Hypothalamus (tissue), 51 donors: ENCODE measurements around the gene PTGIR.

Experiments used
- DNase-seq, 51 donors: peaks; one replicate each; lab custom pipeline; 2025; lab: John Stamatoyannopoulos, UW

Gene PTGIR

GRCh38 chr19:46624958-46625661, at the start of gene PTGIR:
Gene PTGIR, minus strand, starts transcription at chr19:46625089. Its CDS starts 864 bp downstream, at chr19:46624225.
- no peak for DNase-seq

DNA sequence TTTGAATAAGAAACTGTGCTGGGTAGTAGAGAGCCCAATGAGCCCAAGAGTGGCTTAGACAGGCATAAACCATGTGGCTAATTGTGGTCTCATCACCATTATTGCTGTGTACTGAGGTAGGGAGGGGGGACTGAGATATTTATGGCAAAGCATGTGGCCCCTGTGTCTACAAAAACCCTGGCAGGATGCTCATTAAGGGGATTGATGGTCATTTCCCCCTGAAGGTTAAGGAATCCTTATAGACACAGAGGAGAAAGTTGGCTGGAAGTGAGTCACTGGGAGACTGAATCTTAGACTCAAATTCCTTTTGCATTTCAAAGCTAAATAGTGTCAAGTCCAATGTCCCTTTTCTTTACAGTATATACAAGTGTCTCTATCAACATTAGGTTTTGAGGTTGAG, 45.9 kb upstream of the PTGIR start:
- no peak for DNase-seq

DNA sequence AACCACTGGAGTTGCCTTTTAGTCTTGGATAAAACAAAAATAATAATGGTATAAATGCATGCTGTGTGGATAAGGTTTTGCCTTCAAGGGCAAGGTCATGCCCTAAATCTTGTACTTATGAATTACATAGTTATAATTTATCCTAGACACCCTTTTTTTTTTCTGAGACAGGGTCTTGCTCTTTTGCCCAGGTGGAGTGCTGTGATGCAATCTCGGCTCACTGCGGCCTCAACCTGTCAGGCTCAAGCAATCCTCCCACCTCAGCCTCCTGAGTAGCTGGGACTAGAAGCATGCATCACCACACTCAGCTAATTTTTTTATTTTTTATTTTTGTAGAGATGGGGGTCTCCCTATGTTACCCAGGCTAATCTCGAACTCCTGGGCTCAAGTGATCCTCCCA, 43.8 kb upstream of the PTGIR start:
- DNase-seq, result no peak

GRCh38 chr19:46665072-46665471, 40.2 kb upstream of the PTGIR start:
- DNase-seq, result no peak

DNA sequence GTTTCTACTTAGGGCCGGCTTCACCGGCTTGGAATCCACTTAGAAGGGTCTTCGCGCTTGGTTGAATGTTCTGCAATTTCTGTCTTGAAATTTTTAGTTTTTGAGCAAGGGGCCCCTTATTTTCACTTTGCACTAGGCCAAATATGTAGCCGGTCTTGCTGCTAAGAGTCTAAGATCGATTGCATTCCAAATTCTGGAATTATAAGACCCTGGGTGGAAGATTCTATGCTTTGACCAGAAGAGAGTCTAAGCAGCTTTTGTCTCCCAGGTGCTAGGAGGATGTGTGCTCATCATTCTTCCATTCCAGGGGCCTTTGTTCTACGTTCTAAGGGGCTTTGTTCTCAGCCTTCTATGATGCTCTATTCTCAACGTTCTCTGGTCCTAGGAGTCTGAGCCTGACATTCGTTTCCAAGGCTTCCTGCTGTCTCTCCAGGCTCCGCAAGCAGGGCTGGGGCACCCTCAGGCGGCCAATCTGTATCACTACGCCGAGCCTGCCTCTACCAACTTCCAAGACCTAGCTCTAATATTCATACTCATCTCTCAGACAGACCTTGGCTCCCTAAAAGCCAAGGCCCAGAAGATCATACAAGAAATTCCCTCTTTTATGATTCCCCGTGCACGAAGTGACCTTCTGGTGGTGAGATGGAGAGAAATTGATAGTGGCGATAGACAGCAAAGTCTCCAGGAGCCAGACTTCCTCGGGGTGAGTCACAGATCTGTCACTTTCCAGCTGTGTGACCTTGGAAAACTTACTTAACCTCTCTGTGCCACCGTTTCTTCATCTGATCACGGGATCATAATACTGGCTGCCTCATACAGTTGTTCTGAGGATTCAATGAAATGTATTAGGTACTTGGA, 37.1 kb upstream of the PTGIR start:
- peak in 50 of 51 donors; percentile 11 to 94 (median 78) for DNase-seq

DNA sequence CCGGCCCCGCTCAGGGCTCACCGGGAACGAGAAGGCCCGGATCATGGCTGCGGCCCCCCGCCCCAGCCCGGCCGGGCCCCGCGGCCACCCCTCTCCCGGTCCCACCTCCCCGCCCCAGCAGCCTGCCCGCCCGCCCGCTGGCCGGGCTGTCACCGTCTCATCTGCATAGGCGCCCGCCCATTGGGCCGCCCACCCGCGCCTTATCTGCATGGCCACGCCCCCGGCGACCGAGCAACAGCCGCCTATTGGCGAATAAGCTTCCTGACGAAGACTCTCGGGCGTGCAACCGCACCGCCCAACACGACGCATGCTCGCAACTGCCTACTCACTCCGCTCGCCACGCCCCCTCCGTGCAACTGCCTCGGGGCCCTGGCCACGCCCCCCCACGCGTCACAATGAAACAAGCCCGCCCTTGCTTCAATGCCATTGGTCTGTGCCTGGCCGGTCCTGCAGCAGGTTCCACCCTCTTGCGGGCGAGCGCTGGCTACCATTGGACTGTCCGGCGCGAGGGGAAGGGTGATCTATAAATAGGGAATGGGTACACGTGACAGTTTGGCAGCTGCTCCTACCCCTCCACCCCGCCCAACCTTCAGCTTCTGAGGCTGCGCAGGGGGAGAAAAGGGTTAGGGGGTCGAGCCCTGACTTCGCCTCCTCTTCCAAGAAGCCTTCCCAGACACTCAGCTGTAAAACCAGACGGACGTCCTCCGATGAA, 36.3 kb upstream of the PTGIR start, which contains the start of gene DACT3:
Gene DACT3, minus strand, starts transcription at position 163 of the 712 bp plus-strand sequence. Its CDS starts 118 bp downstream, at position 45.
- DNase-seq, result peak; percentile 95 to 100 (median 100)

DNA sequence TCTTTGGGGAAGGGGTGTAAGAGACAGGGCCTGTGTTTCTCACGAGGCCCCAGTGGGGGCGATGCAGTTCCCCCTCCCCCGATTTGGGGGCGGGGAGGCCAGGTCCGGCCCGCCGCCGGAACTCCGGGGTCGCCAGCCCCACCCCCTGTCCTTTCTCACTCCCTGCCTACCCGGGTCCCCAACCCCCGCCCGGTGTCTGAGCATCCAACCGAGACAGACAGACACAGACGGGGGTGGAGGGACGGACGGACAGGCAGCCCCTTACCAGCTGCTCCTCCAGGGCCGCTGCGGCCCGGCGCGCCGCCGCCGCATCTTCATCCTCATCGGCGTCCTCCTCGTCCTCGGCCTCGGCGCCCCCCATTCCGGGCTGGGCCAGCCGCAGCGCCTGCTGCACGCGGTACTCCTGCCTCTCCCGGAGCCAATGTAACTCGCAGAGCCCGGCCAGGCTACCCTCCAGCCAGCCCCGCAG, 35.7 kb upstream of the PTGIR start:
- peak in 27 of 51 donors; percentile 25 to 68 (median 53) for DNase-seq

DNA sequence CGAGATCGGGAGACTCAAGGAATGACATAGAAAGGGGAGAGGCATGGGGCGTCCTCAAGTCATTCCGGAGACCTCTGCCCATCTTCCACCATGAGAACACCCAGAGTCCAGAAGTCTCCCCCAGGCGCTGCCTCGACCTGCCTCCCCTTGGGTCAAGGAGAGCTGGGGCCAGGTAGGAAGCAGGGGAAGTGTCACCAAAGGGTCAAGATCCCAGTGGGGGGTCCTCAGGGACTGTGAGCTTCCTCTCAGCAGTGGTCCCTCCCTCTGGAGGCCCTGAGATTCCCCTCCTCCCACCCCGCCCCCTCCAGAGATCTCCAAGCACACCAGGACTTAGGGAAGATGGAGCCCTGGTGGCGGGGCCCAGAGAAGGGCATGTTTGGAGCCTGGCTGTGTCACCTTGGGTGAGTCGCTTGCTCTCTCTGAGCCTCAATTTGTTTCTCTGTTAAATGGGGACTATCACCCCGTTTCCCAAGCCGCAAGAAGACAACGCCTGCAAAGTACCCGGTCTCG, 35.2 kb upstream of the PTGIR start:
- peak in 37 of 51 donors; percentile 16 to 80 (median 37) for DNase-seq

- peak in 42 of 51 donors; percentile 8 to 73 (median 39) for DNase-seq
These were observed 34.5 kb upstream of the PTGIR start for GRCh38 chr19:46659151-46660007.

DNA sequence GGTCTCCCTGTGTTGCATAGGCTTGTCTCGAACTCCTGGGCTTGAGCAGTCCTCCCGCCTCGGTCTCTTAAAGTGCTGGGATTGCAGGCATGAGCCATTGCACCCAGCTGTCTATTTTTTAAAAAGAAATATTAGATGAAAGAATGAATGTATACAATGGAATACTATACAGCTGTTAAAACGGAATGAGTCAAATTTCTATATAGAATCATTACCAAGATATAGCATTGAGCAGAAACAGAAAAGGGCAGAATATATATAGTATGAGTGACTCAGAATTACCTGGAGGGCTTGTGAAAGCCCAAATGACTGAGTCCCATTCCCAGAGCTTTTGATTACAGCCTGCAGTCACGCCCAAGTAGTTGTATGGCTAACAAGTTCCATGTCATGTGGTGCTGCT, 31.7 kb upstream of the PTGIR start:
- DNase-seq, result peak in 2 of 51 donors; percentile 11 to 17

DNA sequence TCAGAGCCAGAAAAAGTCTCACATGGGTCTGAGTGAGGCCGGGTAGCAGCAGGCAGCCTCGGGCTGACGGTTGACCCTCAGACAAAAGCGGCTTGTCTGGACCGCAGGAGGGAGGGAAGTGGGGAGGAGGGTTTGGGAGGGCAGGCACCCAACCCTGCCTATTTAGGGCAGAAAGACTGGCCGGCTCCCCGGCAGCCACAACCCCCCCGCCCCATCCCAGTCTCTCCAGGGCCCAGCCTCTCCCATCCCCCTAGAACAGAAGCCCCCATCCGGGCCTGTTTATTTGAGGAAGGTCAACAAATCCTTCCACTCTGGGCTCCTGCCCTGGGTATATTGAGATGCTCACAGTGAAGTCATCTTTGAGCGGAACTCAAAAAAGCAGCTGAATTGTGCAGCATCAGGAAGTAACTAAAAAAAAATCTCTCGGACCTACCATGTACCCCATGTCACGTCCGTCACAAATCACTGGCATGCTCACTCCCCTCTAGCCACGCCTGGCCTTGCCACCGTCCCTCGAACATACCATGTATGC, 29.8 kb upstream of the PTGIR start:
- DNase-seq, result peak in 50 of 51 donors; percentile 5 to 91 (median 68)

DNA sequence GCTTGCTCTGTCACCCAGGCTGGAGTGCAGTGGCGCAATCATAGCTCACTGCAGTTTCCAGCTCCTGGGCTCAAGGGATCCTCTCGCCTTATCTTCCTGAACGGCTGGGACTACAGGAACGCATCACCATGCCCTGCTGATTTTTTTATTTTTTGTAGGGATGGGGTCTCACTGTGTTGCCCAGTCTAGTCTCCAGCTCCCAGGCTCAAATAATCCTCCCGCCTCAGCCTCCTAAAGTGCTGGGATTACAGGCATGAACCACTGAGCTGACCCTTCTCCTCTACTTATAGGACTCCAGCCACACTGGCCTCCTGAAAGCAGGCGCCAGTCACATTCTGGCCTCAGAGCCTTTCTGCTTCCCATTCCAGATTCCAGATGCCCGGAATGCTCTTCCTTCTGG, 25.6 kb upstream of the PTGIR start:
- DNase-seq, result no peak

- DNase-seq, result no peak
These were observed 24.4 kb upstream of the PTGIR start for GRCh38 chr19:46648961-46649960.

DNA sequence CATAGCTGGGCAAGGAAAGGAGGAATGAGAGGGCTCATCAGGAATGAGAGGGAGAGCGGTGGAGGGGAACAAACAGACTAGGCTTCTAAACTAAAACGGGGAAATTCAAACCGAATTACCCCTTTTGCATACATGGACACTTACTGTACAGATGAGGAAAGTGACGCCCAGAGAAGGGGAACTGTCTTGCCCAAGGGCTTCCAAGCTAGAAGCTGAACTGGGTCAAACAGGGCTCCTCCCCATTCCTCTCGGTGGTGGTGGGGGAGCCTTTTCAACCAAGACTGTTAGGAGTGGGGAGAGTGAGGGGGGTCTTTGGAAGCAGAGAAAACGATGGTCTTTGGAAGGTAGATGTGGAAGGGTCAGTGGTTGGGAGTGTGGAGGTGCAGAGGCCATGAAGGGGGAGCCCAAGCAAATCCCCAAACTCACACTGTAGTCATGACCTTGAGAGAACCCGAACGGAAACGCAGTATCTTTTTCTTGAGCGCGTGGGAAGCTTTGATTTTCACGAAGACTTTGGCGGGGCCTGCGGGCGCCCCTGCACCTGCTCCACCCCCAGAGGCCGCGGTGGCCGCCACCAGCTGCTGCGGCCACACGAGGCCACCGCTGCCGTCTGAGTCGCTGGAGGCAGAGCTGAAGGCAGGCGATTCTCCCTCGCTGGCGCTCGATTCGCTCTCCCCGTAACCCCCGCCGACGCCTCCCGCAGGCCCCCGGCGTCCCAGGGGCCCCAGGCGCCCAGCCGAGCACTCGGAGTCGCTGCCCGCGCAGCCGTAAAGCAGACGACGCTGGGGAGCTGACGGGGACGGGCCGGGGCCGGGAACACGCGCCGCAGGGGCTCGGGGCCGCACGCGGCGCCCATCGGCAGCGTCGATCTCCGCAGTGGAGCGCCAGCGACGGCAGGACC, 23.4 kb upstream of the PTGIR start:
- DNase-seq, result no peak

DNA sequence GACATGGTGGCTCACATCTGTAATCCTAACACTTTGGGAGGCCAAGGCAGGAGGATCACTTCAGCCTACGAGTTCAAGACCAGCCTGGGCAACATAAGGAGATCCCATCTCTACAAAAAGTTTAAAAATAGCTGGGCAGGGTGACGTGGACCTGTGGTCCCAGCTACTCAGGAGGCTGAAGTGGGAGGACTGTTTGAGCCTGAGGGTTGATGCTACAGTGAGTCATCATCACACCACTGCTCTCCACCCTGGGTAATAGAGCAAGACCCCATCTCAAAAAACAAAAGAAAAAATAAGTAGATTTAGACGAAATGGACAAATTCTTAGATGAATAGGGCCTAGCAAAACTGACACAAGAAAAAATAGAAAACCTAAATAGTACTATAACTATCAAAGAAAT, 21.5 kb upstream of the PTGIR start:
- DNase-seq, result no peak

DNA sequence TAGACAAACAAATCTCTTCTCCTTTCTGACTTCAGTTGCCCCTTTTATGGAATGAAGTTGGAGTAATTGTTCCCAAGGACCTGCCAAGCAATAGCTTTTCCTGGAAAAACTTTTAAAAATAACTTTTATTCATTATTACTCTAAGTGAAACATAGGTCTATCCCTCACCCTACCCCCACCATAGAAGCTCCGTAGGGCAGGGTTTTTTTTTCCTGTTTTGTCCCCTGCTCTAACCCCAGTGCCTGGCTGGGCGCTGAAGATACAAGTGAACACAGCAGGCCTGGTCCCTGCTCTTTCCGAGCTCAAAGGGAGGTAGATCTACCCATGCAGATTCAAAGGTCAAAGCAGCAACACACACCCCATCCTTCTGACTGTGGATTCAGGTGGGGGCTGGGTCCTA, 19.8 kb upstream of the PTGIR start:
- DNase-seq, result no peak

DNA sequence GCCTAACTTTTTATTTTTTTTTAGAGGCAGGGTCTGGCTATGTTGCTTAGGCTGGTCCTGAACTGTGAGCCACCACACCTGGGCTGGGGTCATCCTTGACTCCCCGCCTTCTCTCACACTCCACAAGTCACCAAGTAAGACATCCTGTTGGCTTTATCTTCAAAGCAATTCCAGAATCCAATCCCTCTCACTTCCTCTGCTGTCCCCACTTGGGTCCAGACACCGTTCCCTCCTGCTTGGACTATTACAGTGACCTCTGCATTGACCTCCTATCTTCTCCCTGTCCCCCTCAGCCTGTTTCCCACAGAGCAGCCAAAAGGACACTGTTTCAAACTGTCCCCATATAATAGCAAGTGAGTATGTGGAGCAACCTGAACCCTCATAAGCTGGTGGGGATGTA, 15.8 kb upstream of the PTGIR start:
- no peak for DNase-seq
